Liver (tissue), 3 donors: Measurements from ENCODE around the gene SULT1C4.

Source experiments
- EGR1 ChIP-seq, 2 donors: IDR thresholded peaks; 2 replicates each; pipeline ENCODE4 v1.6.1; 2016 to 2018; ENCODE audit warnings: antibody characterized with exemption in 2 of 2, low read depth in 2 of 2
- FOXA2 ChIP-seq: IDR thresholded peaks from 2 replicates; pipeline ENCODE4 v1.6.1; 2016; ENCODE audit warnings: antibody characterized with exemption
- GABPA ChIP-seq, 2 donors: IDR thresholded peaks in 1 of 2; conservative IDR thresholded peaks in 1 of 2; 2 replicates each; pipeline ENCODE4 v1.6.1; 2016; ENCODE audit warnings: antibody characterized with exemption in 2 of 2, mild to moderate bottlenecking in 1 of 2, moderate library complexity in 1 of 2
- JUND ChIP-seq, 2 donors: IDR thresholded peaks; 2 replicates each; pipeline ENCODE4 v1.6.1; 2016; ENCODE audit warnings: antibody characterized with exemption in 2 of 2
- MAX ChIP-seq: IDR thresholded peaks from 2 replicates; pipeline ENCODE4 v1.6.1; 2016; ENCODE audit warnings: antibody characterized with exemption
- RAD21 ChIP-seq, 2 donors: IDR thresholded peaks; 2 replicates each; pipeline ENCODE4 v1.6.1; 2016; ENCODE audit warnings: antibody characterized with exemption in 2 of 2, mild to moderate bottlenecking in 2 of 2
- REST ChIP-seq: IDR thresholded peaks from 2 replicates; pipeline ENCODE4 v1.6.1; 2016; ENCODE audit warnings: antibody characterized with exemption, mild to moderate bottlenecking
- TAF1 ChIP-seq: conservative IDR thresholded peaks from 2 replicates; pipeline ENCODE4 v1.6.1; 2016; ENCODE audit warnings: antibody characterized with exemption, mild to moderate bottlenecking
- YY1 ChIP-seq: IDR thresholded peaks from 2 replicates; pipeline ENCODE4 v1.6.1; 2016; ENCODE audit warnings: antibody characterized with exemption, mild to moderate bottlenecking
- TF ChIP-seq, protein P1 (sequence below): fragments of 150-350 bp; IDR thresholded peaks from 2 replicates; pipeline ENCODE4 v1.5.1; 2017; ENCODE audit warnings: improper control_type of control experiment, low read depth, low read length; ENCODE audit not compliant: missing input control
- TF ChIP-seq, protein P2 (sequence below): IDR thresholded peaks from 2 replicates; pipeline ENCODE4 v1.6.1; 2016; ENCODE audit warnings: antibody characterized with exemption
- TF ChIP-seq, protein P3 (sequence below): IDR thresholded peaks from 2 replicates; pipeline ENCODE4 v1.6.1; 2016; ENCODE audit warnings: antibody characterized with exemption
- donor health status: healthy.
- donor health status: healthy.

GRCh38 chr2:108414945-108415344, 37.2 kb downstream of the SULT1C4 start:
- TF ChIP-seq, protein P1, sequence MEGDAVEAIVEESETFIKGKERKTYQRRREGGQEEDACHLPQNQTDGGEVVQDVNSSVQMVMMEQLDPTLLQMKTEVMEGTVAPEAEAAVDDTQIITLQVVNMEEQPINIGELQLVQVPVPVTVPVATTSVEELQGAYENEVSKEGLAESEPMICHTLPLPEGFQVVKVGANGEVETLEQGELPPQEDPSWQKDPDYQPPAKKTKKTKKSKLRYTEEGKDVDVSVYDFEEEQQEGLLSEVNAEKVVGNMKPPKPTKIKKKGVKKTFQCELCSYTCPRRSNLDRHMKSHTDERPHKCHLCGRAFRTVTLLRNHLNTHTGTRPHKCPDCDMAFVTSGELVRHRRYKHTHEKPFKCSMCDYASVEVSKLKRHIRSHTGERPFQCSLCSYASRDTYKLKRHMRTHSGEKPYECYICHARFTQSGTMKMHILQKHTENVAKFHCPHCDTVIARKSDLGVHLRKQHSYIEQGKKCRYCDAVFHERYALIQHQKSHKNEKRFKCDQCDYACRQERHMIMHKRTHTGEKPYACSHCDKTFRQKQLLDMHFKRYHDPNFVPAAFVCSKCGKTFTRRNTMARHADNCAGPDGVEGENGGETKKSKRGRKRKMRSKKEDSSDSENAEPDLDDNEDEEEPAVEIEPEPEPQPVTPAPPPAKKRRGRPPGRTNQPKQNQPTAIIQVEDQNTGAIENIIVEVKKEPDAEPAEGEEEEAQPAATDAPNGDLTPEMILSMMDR, result no peak
- TF ChIP-seq GABPA (IDR thresholded peaks at IDR 0.05 in 1 of 2, conservative IDR thresholded peaks at IDR 0.05 in 1 of 2) (no peak), EGR1 (IDR thresholded peaks at IDR 0.05; ENCODE audit: low read depth in 2 of 2) (no peak), MAX (no peak), YY1 (no peak), FOXA2 (no peak), REST (no peak), RAD21 (IDR thresholded peaks at IDR 0.05) (no peak), TAF1 (no peak), JUND (IDR thresholded peaks at IDR 0.05) (no peak)
- TF ChIP-seq, protein P2, sequence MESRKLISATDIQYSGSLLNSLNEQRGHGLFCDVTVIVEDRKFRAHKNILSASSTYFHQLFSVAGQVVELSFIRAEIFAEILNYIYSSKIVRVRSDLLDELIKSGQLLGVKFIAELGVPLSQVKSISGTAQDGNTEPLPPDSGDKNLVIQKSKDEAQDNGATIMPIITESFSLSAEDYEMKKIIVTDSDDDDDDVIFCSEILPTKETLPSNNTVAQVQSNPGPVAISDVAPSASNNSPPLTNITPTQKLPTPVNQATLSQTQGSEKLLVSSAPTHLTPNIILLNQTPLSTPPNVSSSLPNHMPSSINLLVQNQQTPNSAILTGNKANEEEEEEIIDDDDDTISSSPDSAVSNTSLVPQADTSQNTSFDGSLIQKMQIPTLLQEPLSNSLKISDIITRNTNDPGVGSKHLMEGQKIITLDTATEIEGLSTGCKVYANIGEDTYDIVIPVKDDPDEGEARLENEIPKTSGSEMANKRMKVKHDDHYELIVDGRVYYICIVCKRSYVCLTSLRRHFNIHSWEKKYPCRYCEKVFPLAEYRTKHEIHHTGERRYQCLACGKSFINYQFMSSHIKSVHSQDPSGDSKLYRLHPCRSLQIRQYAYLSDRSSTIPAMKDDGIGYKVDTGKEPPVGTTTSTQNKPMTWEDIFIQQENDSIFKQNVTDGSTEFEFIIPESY, result no peak
- TF ChIP-seq, protein P3, sequence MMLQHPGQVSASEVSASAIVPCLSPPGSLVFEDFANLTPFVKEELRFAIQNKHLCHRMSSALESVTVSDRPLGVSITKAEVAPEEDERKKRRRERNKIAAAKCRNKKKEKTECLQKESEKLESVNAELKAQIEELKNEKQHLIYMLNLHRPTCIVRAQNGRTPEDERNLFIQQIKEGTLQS, result no peak
